ENCODE measurements around the gene CASP7. TPM values are rescaled to one million over a fixed set of nuclear protein-coding genes. Genes with fewer than 3 reads are reported as not detected.
"Not testable (repeated sequence)": the region's sequence is repeated elsewhere in the genome, so short reads cannot be mapped to it uniquely, and the experiment has no call there.

CASP7 gene
- 10 to 100 TPM; 14.3 to 18.3 TPM for total RNA-seq
- long read RNA-seq, transcript CASP7-211 (7 exons, 2,467 nt) = major isoform, 8 of 21 reads
- long read RNA-seq, transcript CASP7-203 (7 exons, 2,377 nt) = major isoform, 8 of 21 reads
- long read RNA-seq, partial matches to known transcripts = 1 of 21 reads
- long read RNA-seq, other reads (novel, unspliced or antisense) = 2 of 21 reads

DNA sequence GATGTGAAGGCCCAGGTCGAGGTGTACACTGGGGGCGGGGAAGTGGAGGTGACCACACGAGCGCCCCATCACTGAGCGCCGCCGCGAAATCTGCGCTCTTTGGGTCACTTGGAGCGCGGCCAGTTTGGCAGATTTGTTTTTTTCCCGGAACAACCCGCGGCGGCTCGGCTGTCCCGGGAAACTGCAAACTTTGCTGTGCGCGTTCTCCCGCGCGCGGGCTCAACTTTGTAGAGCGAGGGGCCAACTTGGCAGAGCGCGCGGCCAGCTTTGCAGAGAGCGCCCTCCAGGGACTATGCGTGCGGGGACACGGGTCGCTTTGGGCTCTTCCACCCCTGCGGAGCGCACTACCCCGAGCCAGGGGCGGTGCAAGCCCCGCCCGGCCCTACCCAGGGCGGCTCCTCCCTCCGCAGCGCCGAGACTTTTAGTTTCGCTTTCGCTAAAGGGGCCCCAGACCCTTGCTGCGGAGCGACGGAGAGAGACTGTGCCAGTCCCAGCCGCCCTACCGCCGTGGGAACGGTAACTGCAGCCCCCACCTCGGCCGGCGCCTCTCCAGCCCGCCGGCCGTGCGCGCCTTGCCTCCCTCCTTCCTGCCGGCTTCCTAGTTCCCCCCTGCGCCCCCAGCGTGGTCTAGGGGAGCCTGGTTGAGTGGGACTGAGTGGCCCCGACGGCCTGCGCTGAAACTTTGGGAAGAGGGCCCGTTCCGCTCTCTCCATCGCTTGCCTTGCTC, at the start of gene CASP7:
Gene CASP7 (plus strand): TSS at position 450 of the 727 bp plus-strand sequence. CDS start 17,582 bp downstream, outside the sequence.
- DNase-seq (peak; percentile 86), ATAC-seq (peak; percentile 95 to 97)
- intact Hi-C loops (cut with DNase I) = no loop called here

DNA sequence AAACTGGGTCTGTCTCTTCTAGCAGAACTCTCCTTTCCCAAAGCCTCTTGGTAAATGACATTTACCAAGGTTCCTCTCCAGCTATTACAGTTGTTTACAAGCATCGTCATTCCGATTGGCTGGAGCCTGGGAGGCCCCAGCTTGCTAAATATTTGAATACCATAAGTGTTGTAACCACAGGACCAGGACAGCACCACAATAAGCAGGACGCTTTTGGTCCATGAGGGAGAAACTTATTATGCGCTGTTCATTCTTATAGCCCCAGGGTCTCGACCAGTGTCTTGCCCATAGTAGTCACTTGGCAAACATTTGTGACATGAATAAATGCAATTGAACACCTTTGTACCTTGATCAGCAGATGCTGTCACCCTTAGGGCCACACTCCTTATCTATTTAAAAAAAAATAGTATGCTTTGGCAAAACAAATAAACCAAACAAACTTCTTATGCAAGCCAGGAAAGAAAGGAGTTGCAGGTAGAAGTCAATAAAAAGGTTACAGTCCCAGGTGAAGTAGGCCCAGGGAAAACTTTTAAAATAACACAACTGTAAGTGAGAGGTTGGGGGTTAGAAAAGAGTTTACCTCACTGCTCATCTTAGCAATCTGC, 48.7 kb upstream of the CASP7 start:
- no peak for ATAC-seq
- intact Hi-C loops (cut with DNase I) = no loop called here
- no peak for DNase-seq

DNA sequence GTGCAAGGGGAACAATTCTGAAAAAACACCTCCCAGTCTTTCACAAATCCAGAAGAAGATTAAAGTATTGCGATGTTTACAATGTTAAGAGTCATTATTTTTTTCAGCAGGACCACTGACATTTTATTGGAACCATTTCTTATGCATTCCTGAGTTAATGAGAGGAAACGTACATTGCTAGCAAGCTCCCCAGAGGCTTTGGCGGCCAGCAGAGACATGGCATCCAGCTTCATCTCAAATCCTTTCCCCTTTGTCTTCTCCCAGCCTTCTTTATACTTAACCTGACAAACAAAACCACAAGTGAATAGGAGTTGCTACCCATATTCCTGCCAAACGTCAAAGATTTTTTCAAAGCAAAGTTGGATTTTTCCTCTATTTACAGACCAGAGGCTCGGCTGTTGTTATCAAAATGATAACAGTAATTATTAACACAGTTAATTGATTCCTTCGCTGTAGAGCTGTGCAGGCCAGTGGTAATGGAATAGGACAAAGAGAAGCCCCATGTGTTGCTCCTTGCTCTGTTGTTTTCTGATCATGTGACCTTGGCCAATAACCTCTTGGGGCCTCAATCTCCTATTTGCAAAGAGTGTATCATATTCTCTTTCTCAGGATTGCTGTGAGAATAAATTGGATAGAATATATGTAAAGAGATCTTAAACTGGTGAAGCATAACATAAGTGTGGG, 47.9 kb upstream of the CASP7 start:
- DNase-seq (no peak), ATAC-seq (no peak)
- intact Hi-C loops (cut with DNase I) = no loop called here

DNA sequence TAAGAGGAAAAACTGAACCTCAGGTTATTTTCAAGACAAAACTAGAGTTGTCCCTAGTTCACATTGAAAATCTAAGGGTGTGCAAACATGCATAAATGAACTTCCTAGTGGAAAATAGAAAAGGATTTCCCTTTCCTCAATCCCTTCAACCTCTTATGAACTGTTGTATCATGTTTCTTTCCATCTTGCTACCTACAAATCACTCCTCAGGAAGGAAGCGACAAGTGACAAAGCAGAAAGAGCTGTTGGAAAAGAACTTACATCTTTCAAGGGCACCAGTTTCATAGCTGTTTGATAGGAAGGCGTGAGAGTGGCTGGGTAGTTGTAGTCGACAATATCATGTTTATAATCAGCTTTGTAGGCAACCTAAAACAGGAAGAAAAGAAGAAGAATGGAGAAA, 39.7 kb upstream of the CASP7 start:
- ATAC-seq (no peak), DNase-seq (no peak)
- intact Hi-C loops (cut with DNase I) = no loop called here

DNA sequence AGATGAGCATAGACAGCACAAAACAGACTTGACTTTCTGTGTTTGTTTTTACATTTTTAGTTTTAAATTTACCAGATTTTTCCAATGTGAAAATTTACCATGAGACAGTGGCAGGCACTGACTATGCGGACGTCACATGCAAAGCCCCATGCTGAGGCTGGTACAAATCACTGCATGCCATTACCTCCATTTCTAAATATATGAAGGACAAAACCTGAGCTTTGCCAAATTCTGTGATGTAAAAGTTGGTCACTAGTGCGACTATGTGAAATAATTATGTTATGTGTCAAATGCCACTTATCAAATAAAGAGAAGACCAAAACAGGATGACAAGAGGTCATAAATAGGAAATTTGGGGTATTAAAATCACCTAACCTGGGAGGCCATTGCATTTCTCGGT, 38.0 kb upstream of the CASP7 start:
- intact Hi-C loops (cut with DNase I) = no loop called here
- no peak for DNase-seq
- no peak for ATAC-seq

DNA sequence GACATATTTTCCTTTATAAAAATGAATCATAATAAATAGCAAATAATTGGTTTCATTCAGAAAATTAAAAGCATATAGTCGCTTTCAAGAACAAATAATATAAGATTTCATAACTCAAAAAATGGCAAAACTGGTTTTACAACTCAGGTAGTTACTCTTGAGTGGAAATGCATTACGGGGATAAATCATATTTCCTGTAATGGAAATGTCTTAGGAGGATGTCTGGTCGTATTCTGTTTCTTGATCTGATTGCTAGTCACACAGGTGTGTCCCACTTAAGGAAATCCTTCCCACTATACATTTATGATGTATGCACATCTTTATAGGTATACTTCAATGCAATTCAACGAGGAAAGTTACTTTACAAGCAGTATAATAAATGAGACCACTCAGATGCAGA, 36.5 kb upstream of the CASP7 start:
- ATAC-seq = no peak
- DNase-seq = no peak
- intact Hi-C loops (cut with DNase I) = no loop called here

DNA sequence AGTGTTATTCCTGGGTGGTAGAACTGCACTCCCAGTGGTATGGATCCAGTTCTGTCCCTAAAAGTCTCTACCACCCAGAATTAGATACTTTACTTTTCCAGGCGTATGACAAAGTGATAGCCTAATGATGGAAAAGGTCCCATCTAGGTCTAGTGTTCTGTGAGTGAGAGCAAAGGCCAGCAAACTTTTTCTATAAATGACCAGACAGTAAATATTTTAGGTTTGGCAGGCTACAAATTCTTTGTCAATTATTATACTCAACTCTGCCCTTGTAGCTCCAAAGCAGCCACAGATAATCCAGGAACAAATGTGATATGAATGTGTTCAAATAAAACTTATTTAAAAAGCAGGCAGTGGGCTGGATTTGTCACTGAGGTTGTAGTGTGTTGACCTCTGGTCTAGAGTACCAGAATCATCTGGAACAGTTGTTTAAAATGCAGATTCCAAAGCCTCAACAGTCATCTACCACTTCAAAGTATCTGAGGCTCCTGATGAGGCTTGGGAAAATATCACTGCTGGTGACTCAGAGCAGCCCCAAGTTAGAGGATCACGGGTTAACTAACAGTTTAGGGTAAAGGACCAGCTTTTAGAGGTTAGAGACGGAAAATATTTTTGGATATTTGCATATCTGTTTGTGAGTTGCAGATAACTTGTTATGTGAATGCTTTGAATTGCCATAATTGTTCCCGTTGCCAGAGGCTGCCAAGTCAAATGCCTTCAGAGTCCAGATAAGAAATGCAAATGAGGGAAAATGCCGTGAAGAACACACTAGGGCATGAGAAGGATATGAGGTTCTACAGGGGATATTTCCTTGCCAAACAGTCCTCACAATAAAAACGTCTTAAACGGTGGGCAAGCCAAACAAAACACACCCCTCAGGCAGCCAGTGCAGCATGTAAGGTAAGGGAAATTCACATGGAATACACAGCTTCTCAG, 35.3 kb upstream of the CASP7 start:
- intact Hi-C loops (cut with DNase I) = no loop called here
- DNase-seq (peak; percentile 42), ATAC-seq (peak; percentile 17 to 70)

DNA sequence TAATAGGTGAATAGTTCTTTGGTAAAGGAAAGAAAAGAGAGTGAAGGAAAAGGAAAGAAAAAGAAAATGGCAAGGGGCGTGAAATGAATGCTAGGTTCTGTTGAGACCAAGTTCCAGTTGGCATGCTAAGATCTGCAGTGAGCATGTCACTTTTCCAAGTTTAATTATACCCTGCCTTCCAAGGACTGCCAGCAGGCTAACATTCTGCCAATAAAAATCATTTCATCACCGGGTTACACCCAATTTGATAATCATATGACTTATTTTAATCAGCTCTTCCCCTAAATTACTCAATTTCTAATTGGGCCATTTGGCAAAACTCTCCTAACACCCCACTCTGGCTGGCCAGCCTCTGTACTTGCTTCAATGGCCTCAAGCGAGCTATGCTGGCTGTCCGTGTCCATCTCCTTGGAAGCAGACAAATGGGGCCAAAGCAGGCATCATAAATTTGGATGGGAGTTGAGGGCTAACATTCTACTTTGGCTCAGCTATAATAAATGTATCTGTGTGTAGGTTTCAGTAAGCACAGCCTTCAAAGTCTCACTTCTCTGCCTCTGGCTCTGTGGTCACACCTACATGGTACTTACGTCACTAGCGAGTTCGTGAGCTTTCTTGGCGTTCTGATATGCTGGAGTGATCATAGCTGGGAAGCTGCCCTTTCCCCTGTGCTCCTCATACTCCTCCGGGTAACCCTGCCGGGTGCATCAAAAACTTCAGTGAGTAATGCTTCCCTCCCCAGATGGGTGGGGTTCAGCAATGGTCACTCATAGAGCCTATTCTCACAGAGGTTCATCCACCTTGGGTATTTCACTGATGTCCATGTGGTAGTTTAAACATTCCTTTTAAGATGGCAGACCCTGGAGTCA, 33.1 kb upstream of the CASP7 start:
- intact Hi-C loops (cut with DNase I) = no loop called here
- ATAC-seq = peak; percentile 73 to 79
- peak; percentile 56 for DNase-seq

DNA sequence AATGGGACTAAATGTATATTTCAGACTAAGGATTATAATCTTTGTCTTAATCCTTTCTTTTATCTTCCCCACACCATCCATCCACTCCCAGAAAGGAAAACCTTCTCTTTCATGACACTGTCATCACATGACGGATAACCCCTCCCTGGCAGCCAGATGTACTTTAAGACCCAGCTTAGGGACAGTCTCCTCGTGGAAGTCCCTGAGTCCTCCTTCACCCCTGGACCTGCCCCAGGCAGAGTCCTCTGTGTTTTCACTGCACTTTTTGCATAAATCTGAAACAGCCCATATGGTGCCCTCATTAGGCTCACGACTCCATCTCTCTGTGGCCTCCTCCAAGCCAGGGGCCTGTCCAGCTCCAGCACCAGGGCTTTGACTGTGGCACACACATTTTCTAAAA, 31.9 kb upstream of the CASP7 start:
- intact Hi-C loops (cut with DNase I) = no loop called here
- DNase-seq = no peak
- no peak for ATAC-seq

DNA sequence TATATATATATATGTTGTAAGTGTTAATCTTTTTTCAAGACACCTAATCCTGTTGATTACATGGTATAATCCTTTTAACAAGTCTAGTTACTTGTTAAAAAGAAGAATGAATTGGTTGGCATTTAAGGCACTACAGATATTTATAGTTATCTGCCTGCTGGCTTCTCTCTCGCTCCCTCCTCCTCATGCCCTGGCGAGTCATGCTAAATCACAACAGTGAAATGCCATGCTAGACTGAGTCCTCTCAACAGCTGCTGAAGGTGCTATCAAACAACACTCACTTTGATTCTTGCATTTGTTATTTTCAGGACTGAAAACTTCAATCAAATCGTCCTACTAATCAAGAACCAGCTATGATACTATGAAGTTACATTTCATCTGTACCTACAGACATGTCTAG, 31.2 kb upstream of the CASP7 start:
- ATAC-seq (peak; percentile 50 to 64), DNase-seq (peak; percentile 34)
- intact Hi-C loops (cut with DNase I) = no loop called here

DNA sequence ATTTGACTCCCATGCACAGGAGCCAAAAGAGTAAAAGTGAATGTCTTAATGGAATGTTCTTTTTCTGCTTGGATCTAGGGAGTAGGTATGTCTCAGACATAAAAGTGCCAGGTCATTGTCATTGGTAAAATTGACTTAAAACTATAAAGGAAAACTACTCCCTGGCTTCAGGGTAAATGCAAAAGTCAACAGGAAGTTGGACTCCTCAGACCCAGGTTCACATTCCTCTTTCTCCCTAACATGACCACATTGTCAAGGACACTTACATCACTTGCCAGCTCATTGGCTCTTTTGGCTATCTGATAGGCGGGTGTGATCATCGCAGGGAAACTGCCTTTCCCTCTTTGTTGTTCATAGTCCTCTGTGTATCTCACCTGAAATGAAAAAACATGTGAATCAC, 29.5 kb upstream of the CASP7 start:
- DNase-seq (no peak), ATAC-seq (no peak)
- intact Hi-C loops (cut with DNase I) = no loop called here

DNA sequence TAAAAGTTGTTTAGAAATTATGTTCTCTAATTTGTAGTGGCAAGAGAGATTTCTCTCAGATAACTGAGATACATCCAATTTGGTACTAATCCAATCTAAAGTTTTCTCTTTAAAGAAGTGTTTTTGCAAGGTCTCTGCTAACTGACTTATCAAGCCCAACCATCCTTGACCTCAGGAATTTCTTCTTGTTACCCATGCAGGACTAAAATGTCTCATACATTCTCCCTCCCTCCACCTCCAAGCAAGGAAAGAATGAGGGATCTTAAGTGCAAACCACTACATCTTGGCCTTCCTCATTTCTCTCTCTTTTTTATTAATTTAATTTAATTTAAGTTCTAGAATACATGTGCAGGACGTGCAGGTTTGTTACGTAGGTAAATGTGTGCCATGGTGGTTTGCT, 28.7 kb upstream of the CASP7 start:
- DNase-seq (no peak), ATAC-seq (no peak)
- intact Hi-C loops (cut with DNase I) = no loop called here

DNA sequence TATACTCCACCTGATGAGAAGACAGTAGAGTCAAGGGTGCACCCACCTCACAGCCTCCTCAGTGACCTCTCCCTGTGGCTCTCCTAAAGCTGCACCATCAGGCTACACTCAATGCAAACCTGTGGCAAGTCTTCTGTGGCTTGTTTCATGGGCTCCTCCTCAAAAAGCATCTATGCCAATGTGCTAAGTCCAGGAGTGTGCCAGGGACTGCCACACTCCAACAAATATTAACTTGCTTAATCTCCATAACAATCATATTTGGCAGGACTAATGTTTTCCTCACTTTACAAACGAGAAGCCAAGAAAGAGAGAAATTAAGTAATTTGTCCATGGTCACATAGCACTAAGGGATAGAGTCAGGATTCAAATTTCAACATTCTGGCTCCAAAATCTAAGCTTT, 27.8 kb upstream of the CASP7 start:
- DNase-seq (no peak), ATAC-seq (no peak)
- intact Hi-C loops (cut with DNase I) = no loop called here

DNA sequence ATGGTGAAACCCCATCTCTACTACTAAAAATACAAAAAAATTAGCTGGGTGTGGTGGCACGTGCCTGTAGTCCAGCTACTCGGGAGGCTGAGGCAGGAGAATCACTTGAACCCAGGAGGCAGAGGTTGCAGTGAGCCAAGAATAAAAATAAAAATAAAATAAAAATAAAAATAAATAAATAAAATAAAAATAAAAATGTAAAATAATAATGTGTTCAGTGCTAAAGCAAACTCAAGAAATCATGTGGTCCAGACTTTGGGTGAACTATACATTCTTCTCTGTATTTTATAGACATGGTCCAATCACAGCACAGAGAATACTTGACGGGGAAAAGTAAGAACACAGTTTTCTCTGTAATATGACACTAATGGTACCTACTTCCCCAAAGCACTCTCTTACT, 27.3 kb upstream of the CASP7 start:
- intact Hi-C loops (cut with DNase I); DNase-seq; ATAC-seq: not testable (repeated sequence)

DNA sequence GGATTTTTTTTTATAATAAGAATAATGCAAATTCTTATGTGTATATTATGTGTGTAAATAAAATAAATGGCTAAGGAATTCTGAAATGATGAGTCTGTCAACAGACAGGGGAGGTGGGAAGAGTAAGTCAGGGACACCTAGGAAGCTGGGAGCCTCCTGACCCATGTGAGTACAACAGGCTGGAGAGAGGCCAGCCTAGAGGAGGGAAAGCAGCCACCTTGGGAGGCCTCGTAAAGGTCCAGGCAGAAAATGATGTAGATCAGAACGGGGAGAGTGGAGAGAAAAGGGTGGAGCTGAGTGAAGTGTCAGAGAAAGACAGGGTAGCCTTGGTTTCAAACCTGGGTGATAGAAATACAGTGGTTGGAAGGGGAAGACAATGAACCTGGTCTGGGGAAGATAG, 22.8 kb upstream of the CASP7 start:
- DNase-seq (no peak), ATAC-seq (no peak)
- intact Hi-C loops (cut with DNase I) = no loop called here

DNA sequence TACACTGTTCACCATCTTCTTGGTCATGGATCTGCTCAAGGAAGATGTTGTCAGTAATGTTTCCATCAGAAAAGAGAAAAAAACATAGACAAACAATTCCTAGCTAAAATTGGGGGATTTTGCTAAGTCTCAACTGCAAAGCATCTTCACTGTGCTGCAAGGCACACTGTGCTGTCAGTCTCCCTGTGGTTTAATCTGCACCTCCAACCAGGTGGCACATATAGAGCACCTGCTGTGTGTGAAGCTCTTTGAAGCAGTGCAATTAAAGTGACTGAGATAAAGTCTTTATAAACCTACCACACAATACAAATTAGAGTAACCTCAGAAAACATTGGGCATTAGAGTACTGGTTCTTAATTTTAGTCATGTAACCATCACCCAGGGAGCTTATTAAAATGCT, 22.2 kb upstream of the CASP7 start:
- no peak for DNase-seq
- intact Hi-C loops (cut with DNase I) = no loop called here
- ATAC-seq = no peak

DNA sequence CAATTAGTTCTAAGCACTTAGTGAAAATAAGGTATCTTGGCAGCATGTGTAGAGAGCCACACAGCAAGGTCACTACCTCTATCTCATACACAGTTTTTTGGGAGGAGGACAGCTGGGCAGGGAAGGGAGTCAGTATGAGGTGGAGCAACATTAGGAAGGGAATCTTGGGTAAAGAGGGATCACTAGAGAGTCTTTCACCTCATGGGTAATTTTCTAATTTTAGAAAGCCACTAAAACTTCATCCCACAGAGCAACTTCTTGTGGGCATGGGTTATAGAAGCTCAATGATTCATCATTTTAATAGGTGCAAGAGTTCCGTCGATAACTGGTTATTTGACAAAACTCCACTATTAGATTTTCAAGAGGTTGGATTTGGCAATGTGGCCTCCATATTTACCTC, 18.4 kb upstream of the CASP7 start:
- intact Hi-C loops (cut with DNase I) = no loop called here
- peak; percentile 49 to 72 for ATAC-seq
- DNase-seq = no peak

DNA sequence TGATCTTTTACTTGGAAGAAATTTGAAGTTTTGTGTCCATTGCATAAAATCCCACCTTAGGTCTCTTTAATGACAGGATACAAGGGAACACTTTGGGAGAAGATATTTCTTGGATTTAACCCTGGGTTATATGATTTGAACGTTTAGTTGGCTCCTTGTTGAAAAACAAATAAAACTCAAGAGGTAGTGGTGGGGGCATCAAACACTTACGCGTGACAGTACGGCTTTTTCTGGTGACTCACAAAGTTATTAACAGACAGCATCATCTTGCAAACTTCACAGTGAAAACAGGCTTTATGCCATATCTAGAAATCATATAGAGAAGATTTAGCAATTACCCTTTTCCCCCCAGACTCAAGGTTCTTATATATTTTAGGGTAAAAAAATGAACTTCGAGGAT, 16.6 kb upstream of the CASP7 start:
- no peak for DNase-seq
- intact Hi-C loops (cut with DNase I) = no loop called here
- peak; percentile 22 to 48 for ATAC-seq

All from left cardiac atrium (tissue), 4 donors.